ENCODE measurements around the gene E2F4. TPM values are rescaled to one million over a fixed set of nuclear protein-coding genes. Genes with fewer than 3 reads are reported as not detected.

The E2F4 gene
- total and polyA plus RNA-seq, 2 of the 13 experiments (the other 11 are each of a cell fraction or from before 2014, with no cell fraction given): 84.8 to 91.2 TPM

GRCh38 chr16:67202956-67203493 is 11.1 kb downstream of the E2F4 start (continued):
- TF ChIP-seq ZNF275 (CRISPR knock-in tag; IDR thresholded peaks at IDR 0.05; ENCODE audit: borderline replicate concordance) (no peak), EP300 (IDR thresholded peaks at IDR 0.05; ENCODE audit: low read depth in 2 of 2, low read length in 2 of 2) (no peak), EP300 (CRISPR knock-in tag; IDR thresholded peaks at IDR 0.05; ENCODE audit: borderline replicate concordance) (no peak), RELA (CRISPR knock-in tag; IDR thresholded peaks at IDR 0.05) (no peak), HNRNPH1 (optimal IDR thresholded peaks at IDR 0.05; ENCODE audit: low read depth, low read length) (no peak), CENPBD1 (CRISPR knock-in tag; IDR thresholded peaks at IDR 0.05; ENCODE audit: borderline replicate concordance, low read depth) (no peak), RBFOX2 (IDR thresholded peaks at IDR 0.05; ENCODE audit: low read depth, low read length) (peak; percentile 21; the same call in 1 of the 2 replicates), ZNF33B (CRISPR knock-in tag; IDR thresholded peaks at IDR 0.05) (no peak), ZNF670 (CRISPR knock-in tag; IDR thresholded peaks at IDR 0.05; ENCODE audit: borderline replicate concordance) (no peak)
- TF ChIP-seq, protein P1, sequence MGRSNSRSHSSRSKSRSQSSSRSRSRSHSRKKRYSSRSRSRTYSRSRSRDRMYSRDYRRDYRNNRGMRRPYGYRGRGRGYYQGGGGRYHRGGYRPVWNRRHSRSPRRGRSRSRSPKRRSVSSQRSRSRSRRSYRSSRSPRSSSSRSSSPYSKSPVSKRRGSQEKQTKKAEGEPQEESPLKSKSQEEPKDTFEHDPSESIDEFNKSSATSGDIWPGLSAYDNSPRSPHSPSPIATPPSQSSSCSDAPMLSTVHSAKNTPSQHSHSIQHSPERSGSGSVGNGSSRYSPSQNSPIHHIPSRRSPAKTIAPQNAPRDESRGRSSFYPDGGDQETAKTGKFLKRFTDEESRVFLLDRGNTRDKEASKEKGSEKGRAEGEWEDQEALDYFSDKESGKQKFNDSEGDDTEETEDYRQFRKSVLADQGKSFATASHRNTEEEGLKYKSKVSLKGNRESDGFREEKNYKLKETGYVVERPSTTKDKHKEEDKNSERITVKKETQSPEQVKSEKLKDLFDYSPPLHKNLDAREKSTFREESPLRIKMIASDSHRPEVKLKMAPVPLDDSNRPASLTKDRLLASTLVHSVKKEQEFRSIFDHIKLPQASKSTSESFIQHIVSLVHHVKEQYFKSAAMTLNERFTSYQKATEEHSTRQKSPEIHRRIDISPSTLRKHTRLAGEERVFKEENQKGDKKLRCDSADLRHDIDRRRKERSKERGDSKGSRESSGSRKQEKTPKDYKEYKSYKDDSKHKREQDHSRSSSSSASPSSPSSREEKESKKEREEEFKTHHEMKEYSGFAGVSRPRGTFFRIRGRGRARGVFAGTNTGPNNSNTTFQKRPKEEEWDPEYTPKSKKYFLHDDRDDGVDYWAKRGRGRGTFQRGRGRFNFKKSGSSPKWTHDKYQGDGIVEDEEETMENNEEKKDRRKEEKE (IDR thresholded peaks at IDR 0.05): no peak
- TF ChIP-seq, protein P2, sequence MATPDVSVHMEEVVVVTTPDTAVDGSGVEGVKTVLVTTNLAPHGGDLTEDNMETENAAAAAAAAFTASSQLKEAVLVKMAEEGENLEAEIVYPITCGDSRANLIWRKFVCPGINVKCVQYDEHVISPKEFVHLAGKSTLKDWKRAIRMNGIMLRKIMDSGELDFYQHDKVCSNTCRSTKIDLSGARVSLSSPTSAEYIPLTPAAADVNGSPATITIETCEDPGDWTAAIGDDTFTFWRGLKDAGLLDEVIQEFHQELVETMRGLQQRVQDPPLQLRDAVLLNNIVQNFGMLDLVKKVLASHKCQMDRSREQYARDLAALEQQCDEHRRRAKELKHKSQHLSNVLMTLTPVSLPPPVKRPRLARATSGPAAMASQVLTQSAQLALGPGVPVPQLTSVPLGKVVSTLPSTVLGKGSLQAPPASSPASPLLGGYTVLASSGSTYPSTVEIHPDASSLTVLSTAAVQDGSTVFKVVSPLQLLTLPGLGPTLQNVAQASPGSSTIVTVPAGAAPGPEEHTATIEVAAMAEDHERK (CRISPR knock-in tag; IDR thresholded peaks at IDR 0.05; ENCODE audit: low read depth): no peak
